GM21619 (cell line): Measurements from ENCODE around the gene EEF1A1.
"Not testable (repeated sequence)": the region's sequence is repeated elsewhere in the genome, so short reads cannot be mapped to it uniquely, and the experiment has no call there.

Experiments used
- ATAC-seq: cut with Tn5 transposase; IDR thresholded peaks from one replicate; pipeline ENCODE4 v1.9.1; 2021; ENCODE audit not compliant: unreplicated experiment

The EEF1A1 gene

GRCh38 chr6:73506246-73506645 lies 14.6 kb downstream of the EEF1A1 start:
- no peak for ATAC-seq

- not testable (repeated sequence) for ATAC-seq
These were observed 15.1 kb downstream of the EEF1A1 start for GRCh38 chr6:73505705-73506104.

- ATAC-seq: no peak
These were observed 15.7 kb downstream of the EEF1A1 start for GRCh38 chr6:73505142-73505541.

GRCh38 chr6:73504160-73504559 lies 16.7 kb downstream of the EEF1A1 start:
- no peak for ATAC-seq

DNA sequence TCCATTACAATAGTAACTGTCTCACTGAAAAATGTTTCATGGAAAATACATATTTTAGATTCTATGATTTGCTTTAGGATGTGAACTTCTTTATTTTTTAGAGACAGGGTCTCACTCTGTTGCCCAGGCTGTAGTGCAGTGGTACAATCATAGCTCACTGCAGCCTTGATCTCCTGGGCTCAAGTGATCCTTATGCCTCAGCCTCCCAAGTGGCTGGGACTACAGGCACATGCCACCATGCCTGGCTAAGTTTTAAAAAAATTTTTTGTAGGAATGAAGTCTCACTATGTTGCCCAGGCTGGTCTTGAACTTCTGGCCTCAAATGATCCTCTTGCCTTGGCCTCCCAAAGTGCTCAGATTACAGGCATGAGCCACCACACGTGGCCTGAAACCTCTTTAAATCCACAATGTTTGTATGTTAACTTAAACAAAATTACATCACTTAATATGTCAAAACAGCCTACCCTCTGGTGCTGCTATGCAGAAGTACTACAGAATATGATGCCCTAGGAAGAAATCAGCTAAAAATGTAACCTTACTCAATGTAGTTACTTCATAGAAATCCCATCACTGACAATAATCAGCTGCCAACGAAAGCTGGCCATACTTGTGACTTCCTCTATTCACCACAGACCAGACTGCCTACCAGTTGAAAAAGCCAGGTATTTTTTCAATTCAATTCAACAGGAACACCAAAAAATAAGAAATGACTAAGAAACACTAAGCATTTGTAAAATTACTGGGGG lies 17.6 kb downstream of the EEF1A1 start:
- no peak for ATAC-seq

DNA sequence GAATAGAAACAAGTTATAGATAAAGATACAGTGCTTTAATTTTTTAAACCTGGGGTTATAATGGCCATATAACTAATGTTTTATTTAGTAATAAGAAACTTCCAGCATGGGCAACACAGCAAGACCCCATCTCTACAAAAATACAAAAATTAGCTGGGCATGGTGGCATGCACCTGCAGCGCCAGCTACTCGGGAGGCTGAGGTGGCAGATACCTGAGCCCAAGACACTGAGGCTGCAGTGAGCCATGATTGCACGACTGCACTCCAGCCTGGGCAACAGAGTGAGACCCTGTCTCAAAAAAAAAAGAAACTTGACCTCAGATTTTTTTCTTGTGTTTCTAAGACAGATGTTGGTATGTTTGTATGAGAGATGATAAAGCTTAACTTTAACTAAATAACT lies 22.9 kb downstream of the EEF1A1 start:
- ATAC-seq: no peak

DNA sequence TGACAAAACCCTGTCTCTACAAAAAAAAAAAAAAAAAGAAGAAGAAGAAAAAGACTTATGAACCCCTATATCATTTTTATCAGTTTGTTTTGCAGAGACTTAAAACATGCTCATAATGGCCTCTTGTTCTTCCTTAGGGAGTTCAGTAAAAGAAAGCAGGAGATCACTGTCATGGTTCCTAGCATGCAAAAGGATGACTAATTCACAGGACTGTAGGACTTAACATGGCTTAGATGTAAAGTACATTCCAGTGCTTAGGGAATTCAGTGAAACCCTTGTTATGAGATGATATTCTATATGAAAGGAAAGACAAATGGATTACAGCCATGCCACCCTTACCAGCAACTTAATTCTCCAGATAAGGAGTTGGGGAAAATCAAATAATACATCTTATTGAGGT lies 29.5 kb downstream of the EEF1A1 start:
- ATAC-seq: no peak

- no peak for ATAC-seq
These were observed 33.4 kb downstream of the EEF1A1 start for GRCh38 chr6:73487473-73487872.

DNA sequence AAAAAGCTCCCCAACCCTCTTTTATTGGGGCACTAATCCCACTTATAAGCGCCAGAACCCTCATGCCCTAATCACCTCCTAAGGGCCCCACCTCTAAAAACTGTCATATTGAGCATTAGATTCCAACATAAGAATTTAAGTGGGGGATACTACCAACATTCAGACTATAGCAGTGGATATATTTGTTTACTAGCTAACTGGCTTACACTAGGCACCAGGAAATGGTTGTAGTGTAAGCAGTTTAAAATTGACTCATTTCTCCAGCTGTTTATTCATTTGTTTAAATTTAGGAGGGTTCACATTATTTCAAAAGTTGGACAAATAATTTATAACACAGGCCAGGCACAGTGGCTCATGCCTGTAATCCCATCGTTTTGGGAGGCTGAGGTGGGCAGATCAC lies 36.4 kb downstream of the EEF1A1 start:
- ATAC-seq: no peak

- no peak for ATAC-seq
These were observed 38.9 kb downstream of the EEF1A1 start for GRCh38 chr6:73481969-73482368.

- no peak for ATAC-seq
These were observed 43.4 kb downstream of the EEF1A1 start for GRCh38 chr6:73477407-73477806.

DNA sequence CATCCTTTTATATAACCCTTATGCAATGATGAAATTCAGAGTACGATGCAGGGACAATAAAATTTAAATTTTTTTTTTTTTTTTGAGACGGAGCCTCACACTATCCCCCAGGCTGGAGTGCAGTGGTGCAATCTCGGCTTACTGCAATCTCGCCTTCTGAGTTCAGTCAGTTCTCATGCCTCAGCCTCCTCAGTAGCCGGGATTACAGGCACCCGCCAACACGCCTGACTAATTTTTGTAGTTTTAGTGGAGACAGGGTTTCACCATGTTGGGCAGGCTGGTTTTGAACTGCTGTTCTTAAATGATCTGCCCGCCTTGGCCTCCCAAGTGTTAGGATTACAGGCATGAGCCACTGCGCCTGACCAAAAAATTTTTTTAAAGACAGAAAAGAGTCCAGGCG lies 44.1 kb downstream of the EEF1A1 start:
- no peak for ATAC-seq

- ATAC-seq: peak; percentile 98
These were observed 49.0 kb downstream of the EEF1A1 start for GRCh38 chr6:73471686-73472290.
